ENCODE results near the gene CLIP1.
"Not testable (repeated sequence)": the region's sequence is repeated elsewhere in the genome, so short reads cannot be mapped to it uniquely, and the experiment has no call there.

- not testable (repeated sequence) for TF ChIP-seq CTCF, POLR2A (IDR thresholded peaks at IDR 0.05)
Measured at GRCh38 chr12:122397981-122398380, 24.5 kb downstream of the CLIP1 start.

Measured in Peyer's patch (tissue), 4 donors.